Activated T-cell treated with anti-CD3 and anti-CD28 coated beads, Interleukin-2, amount 50 U/mL, for 72 hours (primary cell): ENCODE measurements around the gene CES1. TPM values are rescaled to one million over a fixed set of nuclear protein-coding genes. Genes with fewer than 3 reads are reported as not detected.
A peak's percentile ranks its signal among the peaks of the same experiment; 100 is the strongest.
"Not testable (repeated sequence)": the region's sequence is repeated elsewhere in the genome, so short reads cannot be mapped to it uniquely, and the experiment has no call there.

Experiments used
- ATAC-seq, 2 donors: fragments of 150-1000 bp; cut with Tn5 transposase; replicated peaks in 1 of 2; 2 replicates each; pipeline ENCODE4 v1.10.0; 2021; ENCODE audit warnings: moderate library complexity in 2 of 2, mild to moderate bottlenecking in 1 of 2
- DNase-seq, 2 donors: peaks; one replicate each; pipeline ENCODE4 v3.0.0; 2021 to 2022; ENCODE audit warnings: mixed read lengths in 1 of 2
- H3K27ac Mint-ChIP-seq: one replicate; pipeline ENCODE4 v1.8.0; 2022; ENCODE audit warnings: mild to moderate bottlenecking, moderate library complexity, mixed read lengths
- H3K27me3 Mint-ChIP-seq: one replicate; pipeline ENCODE4 v1.8.0; 2022; ENCODE audit warnings: low read depth, mixed read lengths
- H3K36me3 Mint-ChIP-seq, 2 donors: one replicate each; pipeline ENCODE4 v1.8.0; 2022; ENCODE audit warnings: mixed read lengths in 2 of 2, mild to moderate bottlenecking in 1 of 2; ENCODE audit not compliant: insufficient read depth in 2 of 2
- H3K4me1 Mint-ChIP-seq: one replicate; pipeline ENCODE4 v1.8.0; 2022; ENCODE audit warnings: low read depth, mixed read lengths
- H3K4me3 Mint-ChIP-seq, 2 donors: one replicate each; pipeline ENCODE4 v1.8.0; 2022; ENCODE audit warnings: mild to moderate bottlenecking in 2 of 2, mixed read lengths in 2 of 2, moderate library complexity in 2 of 2
- H3K9me3 Mint-ChIP-seq, 2 donors: one replicate each; pipeline ENCODE4 v1.8.0; 2022; ENCODE audit warnings: mixed read lengths in 2 of 2
- total RNA-seq, 2 donors: library from RNA; stranded (reverse); gene quantifications; one replicate each; pipeline ENCODE4 v1.2.3, GENCODE V29; 2022

The CES1 gene
- total RNA-seq, 2 donors from 2014 or later: not detected

DNA sequence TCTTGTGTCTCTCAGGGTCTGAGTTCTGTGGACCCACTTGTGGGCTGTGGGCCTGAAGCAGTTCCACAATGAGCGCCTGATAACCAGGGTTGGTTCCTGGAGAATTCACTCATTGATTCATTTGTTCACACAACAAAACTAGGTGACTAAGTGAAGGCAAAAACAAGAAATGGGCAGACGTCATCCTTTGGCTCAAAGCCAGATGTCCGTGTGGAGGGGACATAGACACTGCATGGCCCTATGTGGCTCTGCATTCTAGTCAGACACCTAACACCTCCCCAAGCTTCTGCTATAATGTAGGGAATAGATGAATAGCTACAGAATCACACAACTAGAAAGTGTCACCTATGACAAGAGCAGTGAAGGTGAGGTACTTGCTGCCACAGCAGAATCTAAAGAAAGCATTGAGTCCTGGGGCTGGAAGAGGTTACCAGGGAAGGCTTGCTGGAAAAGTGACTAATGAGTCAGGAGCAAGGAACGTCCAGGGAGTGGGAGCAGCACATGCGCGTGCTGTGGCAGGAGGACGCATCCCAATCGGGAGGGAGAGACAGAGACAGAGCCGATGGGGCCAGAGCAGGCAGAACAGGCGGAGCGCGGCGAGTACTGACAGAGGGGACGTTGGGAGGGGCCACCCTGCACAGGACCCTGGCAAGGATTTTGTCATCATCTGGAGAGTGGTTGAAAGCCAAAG lies 58.9 kb downstream of the CES1 start:
- ATAC-seq (no peak), DNase-seq (no peak)
- peaks cover 0 to 3% of the 10 kb centered on the region in 2 donors for H3K9me3 Mint-ChIP-seq
- H3K4me1 Mint-ChIP-seq: peaks cover 5% of the 10 kb centered on the region
- H3K27me3 Mint-ChIP-seq: peaks cover 28% of the 10 kb centered on the region
- H3K4me3 Mint-ChIP-seq: no peak overlapping the region
- H3K27ac Mint-ChIP-seq: no peak overlapping the region
- no peaks in the 10 kb centered on the region for H3K36me3 Mint-ChIP-seq

DNA sequence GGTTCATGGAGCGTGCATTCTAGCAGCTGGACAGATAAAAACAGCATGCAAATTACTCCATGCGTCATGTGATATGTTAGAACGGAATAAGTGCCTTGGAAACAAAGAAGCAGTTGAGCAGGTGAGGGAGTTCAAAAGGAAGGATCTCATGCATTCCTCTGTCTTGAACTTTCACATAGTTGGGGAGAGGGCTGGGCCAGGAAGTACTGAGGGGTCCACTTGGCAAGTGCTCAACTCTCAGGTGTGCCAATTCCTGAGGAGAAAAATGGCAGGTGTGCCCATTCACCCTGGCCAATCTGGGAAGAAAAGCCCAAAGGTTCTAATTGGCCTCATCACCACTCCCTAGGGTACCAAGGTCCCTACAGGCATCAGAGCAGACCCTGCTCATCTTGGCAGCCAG lies 67.7 kb downstream of the CES1 start:
- Mint-ChIP-seq H3K4me3 (no peak overlapping the region), H3K4me1 (no peaks in the 10 kb centered on the region), H3K27me3 (peaks cover 11% of the 10 kb centered on the region), H3K9me3 (no peaks in the 10 kb centered on the region), H3K27ac (no peak overlapping the region), H3K36me3 (no peaks in the 10 kb centered on the region)
- ATAC-seq: no peak
- no peak for DNase-seq

DNA sequence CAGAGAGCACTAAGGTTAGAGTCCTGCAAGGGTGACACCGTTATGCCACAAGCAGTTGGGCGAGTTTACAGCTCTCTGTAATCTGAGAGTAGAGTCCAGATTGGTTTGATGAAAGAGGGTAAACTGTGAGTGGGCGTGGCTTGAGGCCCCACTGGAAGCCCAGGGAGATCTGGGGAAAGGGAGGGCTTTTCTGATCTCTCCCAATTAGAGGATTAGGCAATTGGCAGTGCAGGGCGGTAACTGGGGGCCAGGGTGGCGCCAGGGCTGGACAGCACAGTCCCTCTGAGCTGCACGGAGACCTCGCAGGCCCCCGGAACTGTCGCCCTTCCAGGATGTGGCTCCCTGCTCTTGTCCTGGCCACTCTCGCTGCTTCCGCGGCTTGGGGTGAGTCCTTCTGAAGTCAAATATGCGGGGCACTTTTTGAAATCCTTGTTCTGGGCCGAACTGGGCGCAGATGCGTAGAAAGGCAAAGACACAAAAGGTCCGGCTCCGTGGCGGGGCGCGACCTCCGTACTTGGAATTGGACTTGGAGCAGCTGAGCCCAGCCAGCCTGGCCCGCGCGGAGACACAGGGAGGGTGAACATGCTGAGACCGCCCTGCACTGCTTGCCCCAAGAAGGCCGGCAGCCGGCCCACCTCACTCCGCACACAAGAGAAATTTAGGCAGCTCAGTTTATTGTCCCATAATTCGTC lies 72.4 kb downstream of the CES1 start:
- DNase-seq: no peak
- H3K9me3 Mint-ChIP-seq: no peaks in the 10 kb centered on the region
- H3K36me3 Mint-ChIP-seq: no peaks in the 10 kb centered on the region
- H3K27me3 Mint-ChIP-seq: peaks cover 25% of the 10 kb centered on the region
- no peak overlapping the region for H3K4me3 Mint-ChIP-seq
- ATAC-seq: no peak
- H3K4me1 Mint-ChIP-seq: no peaks in the 10 kb centered on the region
- H3K27ac Mint-ChIP-seq: no peak overlapping the region

DNA sequence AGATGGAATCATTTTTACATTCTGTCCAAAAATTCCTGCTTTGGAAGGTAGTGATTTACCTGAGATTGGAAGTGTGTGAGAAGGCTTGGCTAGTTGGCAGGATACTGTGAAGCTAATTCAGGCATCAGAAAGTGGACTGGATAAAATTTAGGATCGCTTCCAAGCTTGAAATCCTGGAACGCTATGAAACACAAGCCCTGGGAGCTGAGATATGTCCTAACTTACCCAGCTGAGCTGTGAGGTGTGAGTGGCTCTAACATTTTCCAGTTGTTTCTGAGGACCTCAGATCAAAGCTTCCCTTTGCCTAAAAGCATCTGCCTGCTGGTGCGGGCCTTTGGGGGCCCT lies 73.0 kb downstream of the CES1 start:
- not testable (repeated sequence) for H3K27ac Mint-ChIP-seq, H3K4me3 Mint-ChIP-seq, ATAC-seq, H3K9me3 Mint-ChIP-seq, DNase-seq, H3K4me1 Mint-ChIP-seq, H3K36me3 Mint-ChIP-seq
- peaks cover 25% of the 10 kb centered on the region for H3K27me3 Mint-ChIP-seq

DNA sequence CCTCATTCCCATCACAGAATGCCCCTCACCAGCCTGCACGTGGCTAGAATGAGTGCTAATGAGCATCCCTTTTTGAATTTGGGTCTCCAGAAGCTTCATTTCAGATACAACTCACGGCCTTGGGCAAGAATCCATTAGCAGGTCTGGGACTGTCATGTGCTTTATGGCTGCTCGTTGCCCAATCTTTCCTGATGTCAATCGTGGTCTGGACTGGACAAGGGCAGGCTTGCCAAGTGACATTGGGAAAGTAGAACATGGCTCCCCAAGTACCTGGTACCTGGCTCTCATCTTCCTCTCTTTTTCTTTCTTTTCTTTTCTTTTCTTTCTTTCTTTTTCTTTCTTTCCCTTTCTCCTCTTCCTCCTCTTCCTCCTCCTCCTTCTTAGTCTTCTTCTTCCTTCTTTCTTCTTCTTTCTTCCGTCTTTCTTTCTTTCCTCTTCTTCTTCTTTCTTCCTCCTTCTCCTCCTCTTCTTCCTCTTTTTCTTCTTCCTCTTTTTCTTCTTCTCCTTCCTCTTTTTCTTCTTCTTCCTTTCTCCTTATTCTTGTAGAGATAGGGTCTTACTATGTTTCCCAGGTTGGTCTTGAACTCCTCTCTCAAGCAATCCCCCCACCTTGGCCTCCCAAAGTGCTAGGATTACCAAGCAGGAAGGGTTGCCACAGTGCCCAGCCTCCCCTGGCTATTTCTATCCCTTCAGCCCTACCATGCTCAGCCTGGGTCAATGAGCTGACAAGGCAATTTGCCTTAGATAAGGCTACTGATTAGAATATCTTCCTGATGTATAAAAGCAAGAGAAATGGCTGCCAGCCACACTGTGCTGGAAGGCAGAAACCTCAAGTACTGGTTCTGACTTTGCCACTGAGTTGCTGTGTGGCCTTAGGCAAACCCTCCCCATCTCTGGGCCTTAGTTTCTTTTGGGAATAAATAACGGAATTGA lies 75.0 kb downstream of the CES1 start:
- not testable (repeated sequence) for ATAC-seq, H3K36me3 Mint-ChIP-seq, H3K9me3 Mint-ChIP-seq, H3K27ac Mint-ChIP-seq, H3K4me3 Mint-ChIP-seq, DNase-seq
- H3K4me1 Mint-ChIP-seq: peaks cover 16% of the 10 kb centered on the region
- peaks cover 23% of the 10 kb centered on the region for H3K27me3 Mint-ChIP-seq

DNA sequence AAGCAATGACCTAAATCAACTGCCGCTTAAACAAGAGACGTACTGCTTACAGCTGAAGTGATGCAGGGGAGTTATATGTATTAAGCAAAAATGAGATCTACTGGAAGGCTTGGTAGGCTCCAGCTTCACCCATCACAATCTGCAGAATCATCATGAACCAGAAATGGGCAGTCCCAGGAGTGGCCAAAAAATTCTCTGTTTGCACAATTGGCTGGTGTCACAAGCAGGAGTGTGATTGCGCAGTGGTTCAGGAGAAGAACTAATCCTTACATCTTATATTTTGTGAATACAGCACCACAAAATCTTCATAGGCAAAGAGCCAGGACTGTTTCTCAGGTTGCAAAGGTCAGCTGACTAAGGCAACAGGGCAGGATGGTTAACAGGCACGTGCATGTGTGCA lies 75.9 kb downstream of the CES1 start:
- Mint-ChIP-seq H3K27me3 (peaks cover 14% of the 10 kb centered on the region), H3K4me3 (no peak overlapping the region), H3K27ac (no peak overlapping the region), H3K4me1 (peaks cover 16% of the 10 kb centered on the region), H3K36me3 (peaks cover 9 to 12% of the 10 kb centered on the region in 2 donors), H3K9me3 (peaks cover 4 to 12% of the 10 kb centered on the region in 2 donors)
- DNase-seq: no peak
- no peak for ATAC-seq

DNA sequence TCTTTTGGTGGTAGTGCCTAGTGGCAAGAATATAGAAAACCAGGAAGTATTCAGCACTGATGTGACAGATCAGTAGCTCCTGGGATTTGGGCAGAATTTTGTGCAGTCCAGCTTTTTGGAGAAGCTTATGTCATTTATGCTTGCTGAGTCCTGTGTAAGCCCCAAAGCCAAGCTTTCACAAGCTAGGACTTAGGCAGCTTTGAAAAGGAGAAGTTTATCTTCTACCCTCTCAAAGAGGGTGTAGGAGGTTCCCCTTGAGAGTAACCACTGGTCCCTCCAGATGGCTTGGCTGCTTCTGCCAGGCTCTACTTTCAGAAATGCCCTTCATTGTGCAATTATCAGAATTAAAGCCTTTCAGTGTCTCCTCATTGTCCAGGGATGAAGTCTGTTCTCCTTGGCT lies 78.8 kb downstream of the CES1 start:
- ATAC-seq (no peak), DNase-seq (no peak)
- H3K4me1 Mint-ChIP-seq: peaks cover 16% of the 10 kb centered on the region
- peaks cover 4 to 12% of the 10 kb centered on the region in 2 donors for H3K9me3 Mint-ChIP-seq
- H3K27me3 Mint-ChIP-seq: peaks cover 5% of the 10 kb centered on the region
- H3K4me3 Mint-ChIP-seq: no peak overlapping the region
- H3K36me3 Mint-ChIP-seq: peaks cover 9 to 12% of the 10 kb centered on the region in 2 donors
- peak overlapping the region; percentile 13 for H3K27ac Mint-ChIP-seq

DNA sequence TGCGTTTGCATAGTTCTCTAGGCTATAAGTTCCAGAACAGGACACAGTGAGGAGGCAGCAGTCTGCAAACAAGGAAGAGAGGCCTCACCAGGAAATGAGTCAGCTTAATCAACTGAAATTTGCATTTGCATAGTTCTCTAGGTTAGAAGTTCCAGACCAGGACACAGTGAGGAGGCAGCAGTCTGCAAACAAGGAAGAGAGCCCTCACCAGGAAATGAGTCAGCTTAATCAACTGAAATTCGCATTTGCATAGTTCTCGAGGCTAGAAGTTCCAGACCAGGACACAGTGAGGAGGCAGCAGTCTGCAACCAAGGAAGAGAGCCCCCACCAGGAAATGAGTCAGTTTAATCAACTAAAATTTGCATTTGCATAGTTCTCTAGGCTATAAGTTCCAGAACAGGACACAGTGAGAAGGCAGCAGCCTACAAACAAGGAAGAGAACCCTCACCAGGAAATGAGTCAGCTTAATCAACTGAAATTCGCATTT lies 79.7 kb downstream of the CES1 start:
- Mint-ChIP-seq H3K36me3 (peaks cover 9 to 12% of the 10 kb centered on the region in 2 donors), H3K4me3 (peak overlapping the region; percentile 21 to 34), H3K27ac (peak overlapping the region; percentile 78), H3K9me3 (peaks cover 4 to 12% of the 10 kb centered on the region in 2 donors), H3K4me1 (peaks cover 16% of the 10 kb centered on the region)
- not testable (repeated sequence) for ATAC-seq, H3K27me3 Mint-ChIP-seq
- peak in 1 of 2 donors; percentile 3 for DNase-seq

Other genes with a start within 250 kb of the CES1 start
- not detected for gene SLC6A2, start 177.1 kb downstream of the CES1 start, total RNA-seq
- not detected for gene CES5A, start 42.3 kb upstream of the CES1 start, total RNA-seq